Ecto neural progenitor cell (in vitro differentiated cells): Measurements from ENCODE around the gene MAST1.
A peak's percentile ranks its signal among the peaks of the same experiment; 100 is the strongest.
"Not testable (repeated sequence)": the region's sequence is repeated elsewhere in the genome, so short reads cannot be mapped to it uniquely, and the experiment has no call there.

Source experiments
- DNase-seq: peaks from one replicate; pipeline ENCODE4 v3.0.0-alpha.2; 2018; ENCODE audit warnings: low spot score

MAST1 gene

GRCh38 chr19:12840091-12841079, 2.1 kb downstream of the MAST1 start:
- peak; percentile 98 for DNase-seq

GRCh38 chr19:12841094-12841493, 2.8 kb downstream of the MAST1 start:
- DNase-seq: peak; percentile 96

GRCh38 chr19:12842511-12842910, 4.2 kb downstream of the MAST1 start:
- DNase-seq: no peak

- no peak for DNase-seq
Observed at GRCh38 chr19:12843328-12843727, 5.0 kb downstream of the MAST1 start.

- no peak for DNase-seq
Observed at GRCh38 chr19:12843999-12844732, 5.9 kb downstream of the MAST1 start.

- DNase-seq: not testable (repeated sequence)
Observed at GRCh38 chr19:12846613-12847012, 8.3 kb downstream of the MAST1 start.

- peak; percentile 95 for DNase-seq
Observed at GRCh38 chr19:12847159-12848139, 9.1 kb downstream of the MAST1 start.

GRCh38 chr19:12856653-12857052, 18.3 kb downstream of the MAST1 start:
- DNase-seq: no peak

GRCh38 chr19:12858041-12858928, 20.0 kb downstream of the MAST1 start:
- no peak for DNase-seq

- no peak for DNase-seq
Observed at GRCh38 chr19:12859546-12859945, 21.2 kb downstream of the MAST1 start.

GRCh38 chr19:12864143-12864542, 25.8 kb downstream of the MAST1 start:
- DNase-seq: no peak

GRCh38 chr19:12864721-12865715, 26.7 kb downstream of the MAST1 start:
- no peak for DNase-seq

- no peak for DNase-seq
Observed at GRCh38 chr19:12865746-12866415, 27.6 kb downstream of the MAST1 start.

GRCh38 chr19:12866416-12867119, 28.3 kb downstream of the MAST1 start:
- no peak for DNase-seq

GRCh38 chr19:12867120-12868099, 29.1 kb downstream of the MAST1 start:
- DNase-seq: peak; percentile 92

GRCh38 chr19:12868540-12869112, 30.3 kb downstream of the MAST1 start:
- DNase-seq: no peak

GRCh38 chr19:12871681-12872080, 33.4 kb downstream of the MAST1 start:
- DNase-seq: no peak
